CD14-positive monocyte (primary cell): ENCODE results near the gene ARID1B. TPM values are rescaled to one million over a fixed set of nuclear protein-coding genes. Genes with fewer than 3 reads are reported as not detected.

Source experiments
- DNase-seq, 3 donors: peaks; one replicate each; pipeline ENCODE4 v3.0.0-alpha.2; 2011 to 2022
- H2AFZ ChIP-seq: 2 replicates; pipeline ENCODE4 v1.6.0; 2012; ENCODE audit warnings: mild to moderate bottlenecking, low read depth, low read length, inconsistent platforms; ENCODE audit not compliant: insufficient read depth, poor library complexity, severe bottlenecking
- H3K27ac ChIP-seq, 2 donors: 1 replicate in 1 of 2; 2 replicates in 1 of 2; pipeline ENCODE4 v1.5.1; 2012 to 2013; ENCODE audit warnings: low read length in 2 of 2, control low read depth in 1 of 2, inconsistent platforms in 1 of 2, low read depth in 1 of 2, mild to moderate bottlenecking in 1 of 2
- H3K27me3 ChIP-seq, 2 donors: one replicate each; pipeline versions ENCODE4 v1.6.0 to v1.6.1; 2011 to 2013; ENCODE audit warnings: low read length in 2 of 2; ENCODE audit not compliant: control insufficient read depth in 2 of 2, insufficient read depth in 2 of 2
- H3K36me3 ChIP-seq, 2 donors: replicated peaks in 1 of 2; 1 replicate in 1 of 2; 2 replicates in 1 of 2; pipeline versions ENCODE4 v1.5.1 to v1.6.1; 2012 to 2013; ENCODE audit warnings: low read length in 2 of 2, control low read depth in 1 of 2, inconsistent platforms in 1 of 2, mild to moderate bottlenecking in 1 of 2; ENCODE audit not compliant: insufficient read depth in 2 of 2, control insufficient read depth in 1 of 2
- H3K4me1 ChIP-seq, 2 donors: 1 replicate in 1 of 2; 2 replicates in 1 of 2; pipeline versions ENCODE4 v1.5.1 to v1.6.1; 2012 to 2013; ENCODE audit warnings: low read length in 2 of 2, control low read depth in 1 of 2, inconsistent platforms in 1 of 2, mild to moderate bottlenecking in 1 of 2, moderate library complexity in 1 of 2; ENCODE audit not compliant: insufficient read depth in 2 of 2, control insufficient read depth in 1 of 2
- H3K4me2 ChIP-seq: replicated peaks from 2 replicates; pipeline ENCODE3; 2012; ENCODE audit warnings: low read length, moderate library complexity, mild to moderate bottlenecking; ENCODE audit not compliant: poor library complexity, severe bottlenecking; ENCODE audit errors: extremely low read depth
- H3K4me3 ChIP-seq, 3 experiments: fragments of 200-600 bp in 1 of 3; sonication (generic) in 1 of 3; replicated peaks in 1 of 3; 1 replicate in 2 of 3; 2 replicates in 1 of 3; pipeline ENCODE4 v1.5.1; 2011 to 2013; ENCODE audit warnings: low read length in 3 of 3, mild to moderate bottlenecking in 3 of 3, control low read depth in 2 of 3, low read depth in 2 of 3, inconsistent platforms in 1 of 3, moderate library complexity in 1 of 3
- H3K79me2 ChIP-seq: 2 replicates; pipeline ENCODE4 v1.6.0; 2012; ENCODE audit warnings: mild to moderate bottlenecking, control low read depth, inconsistent platforms, low read length, moderate library complexity; ENCODE audit not compliant: insufficient read depth
- H3K9ac ChIP-seq: 2 replicates; pipeline ENCODE4 v1.6.0; 2017; ENCODE audit warnings: low read length, mild to moderate bottlenecking; ENCODE audit not compliant: insufficient read depth, poor library complexity, severe bottlenecking
- H3K9me3 ChIP-seq, 2 donors: replicated peaks in 1 of 2; 1 replicate in 1 of 2; 2 replicates in 1 of 2; pipeline versions ENCODE4 v1.5.1 to v1.6.1; 2012 to 2013; ENCODE audit warnings: low read length in 2 of 2, control low read depth in 1 of 2; ENCODE audit not compliant: control insufficient read depth in 1 of 2, insufficient read depth in 1 of 2
- H4K20me1 ChIP-seq: 2 replicates; pipeline ENCODE4 v1.6.0; 2012; ENCODE audit warnings: mild to moderate bottlenecking, low read length, control low read depth, moderate library complexity; ENCODE audit not compliant: insufficient read depth
- H3K27ac Mint-ChIP-seq, 7 donors: one replicate each; pipeline ENCODE4 v1.8.0; 2020; ENCODE audit warnings: mild to moderate bottlenecking in 7 of 7, mixed read lengths in 7 of 7, moderate library complexity in 6 of 7, inconsistent platforms in 2 of 7
- H3K27me3 Mint-ChIP-seq, 3 donors: one replicate each; pipeline ENCODE4 v1.8.0; 2021 to 2022; ENCODE audit warnings: low read depth in 3 of 3, mild to moderate bottlenecking in 3 of 3, mixed read lengths in 3 of 3, moderate library complexity in 3 of 3, inconsistent platforms in 1 of 3
- H3K36me3 Mint-ChIP-seq, 2 donors: one replicate each; pipeline ENCODE4 v1.8.0; 2020; ENCODE audit warnings: mixed read lengths in 2 of 2, inconsistent platforms in 1 of 2, mild to moderate bottlenecking in 1 of 2
- H3K4me1 Mint-ChIP-seq: one replicate; pipeline ENCODE4 v1.8.0; 2020; ENCODE audit warnings: mild to moderate bottlenecking, mixed read lengths
- H3K4me3 Mint-ChIP-seq, 2 donors: one replicate each; pipeline ENCODE4 v1.8.0; 2020; ENCODE audit warnings: mild to moderate bottlenecking in 2 of 2, mixed read lengths in 2 of 2, moderate library complexity in 1 of 2
- H3K9me3 Mint-ChIP-seq, 7 donors: one replicate each; pipeline ENCODE4 v1.8.0; 2020 to 2022; ENCODE audit warnings: mixed read lengths in 7 of 7, mild to moderate bottlenecking in 6 of 7, moderate library complexity in 6 of 7, inconsistent platforms in 2 of 7
- WGBS: methylation state at CpG from one replicate; pipeline ENCODE4 v1.1.5; 2013; ENCODE audit warnings: missing lambda C conversion rate; ENCODE audit not compliant: insufficient coverage; 5-methylcytosine and 5-hydroxymethylcytosine counted together
- intact Hi-C, 2 donors: fragments of 100-400 bp; cut with micrococcal nuclease; formaldehyde crosslinking; loops; one replicate each; pipeline versions ENCODE4 v1.15.0 to v1.15.1; 2023
- polyA plus RNA-seq, 3 donors: library from polyadenylated mRNA; depleted of rRNA in 1 of 3; unstranded in 2 of 3; stranded (reverse) in 1 of 3; fragments of 300-500 nt in 2 of 3; fragments of >200 nt in 1 of 3; fragmentation: Illumina TruSeq in 2 of 3; gene quantifications; 1 replicate in 2 of 3; 2 replicates in 1 of 3; pipeline ENCODE4 v1.2.3, GENCODE V29; 2012 to 2021
- TF ChIP-seq, protein P1 (sequence below): fragments of 200-600 bp; IDR thresholded peaks from one replicate; pipeline ENCODE4 v1.8.0; 2022; ENCODE audit warnings: antibody characterized with exemption, mild to moderate bottlenecking

ARID1B gene
- polyA plus RNA-seq, 3 donors = 3.2 to 22.1 (median 3.8) TPM

DNA sequence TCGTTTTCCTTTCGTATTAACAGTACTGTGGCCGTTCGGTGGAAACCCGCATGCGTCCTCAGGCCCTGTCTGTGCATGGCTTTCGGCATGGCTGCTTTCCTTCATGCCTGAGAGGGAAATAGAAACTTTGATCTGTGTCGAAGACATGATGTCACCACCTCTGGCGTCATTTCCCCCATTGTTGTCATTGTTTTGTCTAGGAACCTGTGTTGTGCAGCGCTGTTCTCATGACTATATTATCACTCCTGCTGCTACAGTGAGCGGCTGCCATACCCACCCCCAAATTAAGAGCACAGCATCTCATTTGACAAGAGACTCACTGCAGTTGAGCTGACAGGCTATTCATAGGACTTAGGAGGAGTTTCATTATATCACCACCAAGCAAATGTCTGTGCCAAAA is 373.9 kb downstream of the ARID1B start:
- 100% methylated on average over 5 of the region's 11 CpGs for WGBS
- Mint-ChIP-seq H3K36me3 (peaks cover 60 to 62% of the 10 kb centered on the region in 2 donors), H3K27ac (peak overlapping the region in 3 of 7 donors; percentile 11 to 38 (median 25))

DNA sequence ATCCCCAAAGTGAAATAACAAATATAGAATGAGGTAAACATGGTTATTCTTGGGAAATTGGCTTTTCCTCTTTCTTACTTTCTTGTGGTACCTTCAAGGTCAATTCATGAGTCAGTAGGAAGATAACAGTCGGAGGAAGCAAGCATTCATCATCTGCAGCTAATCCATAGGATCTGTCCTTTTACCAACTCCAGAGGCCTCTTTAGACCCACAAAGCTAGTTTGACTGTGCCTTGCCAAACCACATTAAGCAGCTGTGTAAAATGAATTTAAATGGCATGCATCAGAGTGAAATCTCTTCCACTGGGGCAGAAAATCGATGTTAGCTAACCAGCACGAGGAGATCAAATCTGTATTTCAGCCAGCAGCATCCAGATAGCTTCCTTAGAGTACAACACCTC is 374.8 kb downstream of the ARID1B start:
- Mint-ChIP-seq H3K27me3 (no peaks in the 10 kb centered on the region), H3K4me1 (no peaks in the 10 kb centered on the region), H3K4me3 (no peak overlapping the region), H3K9me3 (peaks cover 0 to 2% (median 0%) of the 10 kb centered on the region in 7 donors), H3K27ac (no peak overlapping the region), H3K36me3 (peaks cover 62 to 64% of the 10 kb centered on the region in 2 donors)
- no peaks in the 10 kb centered on the region for H3K4me1 ChIP-seq
- H3K9ac ChIP-seq = no peak overlapping the region
- no peaks in the 10 kb centered on the region for H3K9me3 ChIP-seq
- H3K27me3 ChIP-seq = no peaks in the 10 kb centered on the region
- no peaks in the 10 kb centered on the region for H4K20me1 ChIP-seq
- H3K79me2 ChIP-seq = no peaks in the 10 kb centered on the region
- no CpG with 5 or more reads among the region's 3 CpGs for WGBS
- H3K4me2 ChIP-seq = no peak overlapping the region
- TF ChIP-seq, protein P1, sequence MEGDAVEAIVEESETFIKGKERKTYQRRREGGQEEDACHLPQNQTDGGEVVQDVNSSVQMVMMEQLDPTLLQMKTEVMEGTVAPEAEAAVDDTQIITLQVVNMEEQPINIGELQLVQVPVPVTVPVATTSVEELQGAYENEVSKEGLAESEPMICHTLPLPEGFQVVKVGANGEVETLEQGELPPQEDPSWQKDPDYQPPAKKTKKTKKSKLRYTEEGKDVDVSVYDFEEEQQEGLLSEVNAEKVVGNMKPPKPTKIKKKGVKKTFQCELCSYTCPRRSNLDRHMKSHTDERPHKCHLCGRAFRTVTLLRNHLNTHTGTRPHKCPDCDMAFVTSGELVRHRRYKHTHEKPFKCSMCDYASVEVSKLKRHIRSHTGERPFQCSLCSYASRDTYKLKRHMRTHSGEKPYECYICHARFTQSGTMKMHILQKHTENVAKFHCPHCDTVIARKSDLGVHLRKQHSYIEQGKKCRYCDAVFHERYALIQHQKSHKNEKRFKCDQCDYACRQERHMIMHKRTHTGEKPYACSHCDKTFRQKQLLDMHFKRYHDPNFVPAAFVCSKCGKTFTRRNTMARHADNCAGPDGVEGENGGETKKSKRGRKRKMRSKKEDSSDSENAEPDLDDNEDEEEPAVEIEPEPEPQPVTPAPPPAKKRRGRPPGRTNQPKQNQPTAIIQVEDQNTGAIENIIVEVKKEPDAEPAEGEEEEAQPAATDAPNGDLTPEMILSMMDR = no peak
- peaks cover 48 to 79% of the 10 kb centered on the region in 2 donors for H3K36me3 ChIP-seq
- intact Hi-C loops = no loop called here
- H3K27ac ChIP-seq = no peak overlapping the region
- DNase-seq = no peak
- no peak overlapping the region for H2AFZ ChIP-seq
- H3K4me3 ChIP-seq = no peak overlapping the region

More for the DNA sequence above, 373.9 kb downstream of the ARID1B start:
- H3K9ac ChIP-seq = no peak overlapping the region
- H3K9me3 ChIP-seq = no peaks in the 10 kb centered on the region
- no peaks in the 10 kb centered on the region for H4K20me1 ChIP-seq
- Mint-ChIP-seq H3K27me3 (no peaks in the 10 kb centered on the region), H3K4me1 (no peaks in the 10 kb centered on the region), H3K9me3 (peaks cover 0 to 2% (median 0%) of the 10 kb centered on the region in 7 donors), H3K4me3 (no peak overlapping the region)
- H3K27ac ChIP-seq = no peak overlapping the region
- peaks cover 41 to 71% of the 10 kb centered on the region in 2 donors for H3K36me3 ChIP-seq
- no peaks in the 10 kb centered on the region for H3K27me3 ChIP-seq
- DNase-seq = no peak
- no peak overlapping the region for H3K4me3 ChIP-seq
- no peak overlapping the region for H3K4me2 ChIP-seq
- no peaks in the 10 kb centered on the region for H3K4me1 ChIP-seq
- intact Hi-C loops = no loop called here
- H3K79me2 ChIP-seq = no peaks in the 10 kb centered on the region
- H2AFZ ChIP-seq = no peak overlapping the region
- TF ChIP-seq, protein P1 = no peak
